Putamen (tissue), 1 donor: ENCODE results near the gene ATP6AP2.

Experiments used
- DNase-seq: peaks from one replicate; pipeline ENCODE4 v3.0.0-alpha.2; 2016; ENCODE audit warnings: low spot score

Gene ATP6AP2

DNA sequence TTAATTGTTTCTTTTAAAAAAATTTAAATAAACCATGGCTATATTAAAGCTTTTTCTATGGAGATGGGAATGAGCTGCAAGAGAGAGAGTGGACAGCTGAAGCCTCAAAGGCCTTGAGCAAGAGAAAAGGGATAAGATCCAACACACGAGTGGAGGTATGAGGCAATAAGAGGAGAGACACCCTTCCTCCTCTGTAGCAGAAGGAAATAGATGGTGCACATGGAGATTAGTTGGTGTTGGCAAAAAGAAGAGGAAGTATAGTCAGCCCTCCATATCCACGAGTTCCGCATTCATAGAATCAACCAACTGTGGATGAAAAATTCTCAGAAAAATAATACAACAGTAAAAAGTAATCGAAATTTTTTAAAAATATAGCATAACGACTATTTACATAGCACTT is 63.4 kb downstream of the ATP6AP2 start:
- no peak for DNase-seq

DNA sequence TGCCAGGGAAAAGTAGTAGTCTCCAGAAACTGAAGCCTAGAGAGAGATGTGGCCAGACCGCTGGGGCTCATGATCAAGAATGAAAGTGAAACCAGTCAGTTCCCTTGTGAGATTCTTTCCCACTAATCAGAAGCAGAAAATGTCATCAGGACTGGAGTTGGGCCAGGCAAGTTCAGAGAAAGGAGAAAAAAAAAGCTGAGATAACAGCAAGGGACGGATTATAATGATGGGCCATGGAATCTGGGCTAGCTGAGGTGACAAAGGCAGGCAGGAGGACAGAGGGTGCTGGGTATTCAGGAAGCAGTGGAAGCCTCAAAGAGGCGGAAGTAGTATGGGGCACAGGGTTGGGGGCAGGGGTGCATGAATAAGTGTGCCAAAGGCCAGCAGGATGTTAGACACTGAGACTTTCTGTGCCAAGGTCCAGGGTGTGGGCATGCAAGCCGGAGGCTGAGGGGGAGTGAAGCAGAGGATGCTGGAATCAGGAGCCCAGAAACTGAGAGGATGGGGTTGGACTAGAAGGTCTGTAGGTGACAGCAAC is 64.1 kb downstream of the ATP6AP2 start:
- peak; percentile 29 for DNase-seq

DNA sequence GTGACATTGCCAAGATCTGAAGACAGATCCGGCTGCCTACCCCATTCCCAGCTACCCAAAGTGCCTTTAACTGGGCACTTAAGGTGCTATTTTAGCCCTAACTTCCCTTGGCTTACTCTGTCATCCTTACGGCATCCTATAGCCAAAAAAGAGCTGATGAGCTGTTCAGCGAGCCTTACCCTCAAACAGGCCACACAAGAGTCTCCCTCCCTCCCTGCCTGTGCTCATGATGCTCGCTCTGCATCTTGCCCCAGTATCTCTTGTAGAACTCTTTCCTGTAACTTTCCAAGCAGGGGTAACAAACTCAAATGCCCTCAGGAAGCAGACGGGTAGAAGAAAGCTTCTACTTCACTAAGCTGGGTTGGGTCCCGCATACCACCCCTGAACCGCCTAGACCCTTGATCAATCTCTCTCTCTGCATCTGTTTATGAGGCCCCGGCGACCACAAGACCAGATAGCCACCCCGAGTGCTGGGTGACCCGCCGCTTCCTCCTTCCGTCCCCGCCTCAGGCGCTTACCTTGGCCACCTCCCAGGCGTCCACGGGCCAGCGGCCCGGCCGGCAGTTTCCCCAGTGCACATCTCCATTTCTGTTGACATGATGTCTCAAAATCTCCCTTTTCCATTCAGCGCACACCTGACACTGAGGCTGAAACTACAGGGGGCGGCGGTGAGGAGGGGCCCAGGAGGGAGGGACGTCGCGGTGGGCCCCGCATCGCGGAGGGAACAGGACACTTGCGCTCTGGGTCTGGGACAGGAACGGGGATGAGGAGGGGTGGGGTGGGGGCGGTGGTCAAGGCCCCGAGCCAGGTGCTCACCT is 65.9 kb downstream of the ATP6AP2 start:
- no peak for DNase-seq

DNA sequence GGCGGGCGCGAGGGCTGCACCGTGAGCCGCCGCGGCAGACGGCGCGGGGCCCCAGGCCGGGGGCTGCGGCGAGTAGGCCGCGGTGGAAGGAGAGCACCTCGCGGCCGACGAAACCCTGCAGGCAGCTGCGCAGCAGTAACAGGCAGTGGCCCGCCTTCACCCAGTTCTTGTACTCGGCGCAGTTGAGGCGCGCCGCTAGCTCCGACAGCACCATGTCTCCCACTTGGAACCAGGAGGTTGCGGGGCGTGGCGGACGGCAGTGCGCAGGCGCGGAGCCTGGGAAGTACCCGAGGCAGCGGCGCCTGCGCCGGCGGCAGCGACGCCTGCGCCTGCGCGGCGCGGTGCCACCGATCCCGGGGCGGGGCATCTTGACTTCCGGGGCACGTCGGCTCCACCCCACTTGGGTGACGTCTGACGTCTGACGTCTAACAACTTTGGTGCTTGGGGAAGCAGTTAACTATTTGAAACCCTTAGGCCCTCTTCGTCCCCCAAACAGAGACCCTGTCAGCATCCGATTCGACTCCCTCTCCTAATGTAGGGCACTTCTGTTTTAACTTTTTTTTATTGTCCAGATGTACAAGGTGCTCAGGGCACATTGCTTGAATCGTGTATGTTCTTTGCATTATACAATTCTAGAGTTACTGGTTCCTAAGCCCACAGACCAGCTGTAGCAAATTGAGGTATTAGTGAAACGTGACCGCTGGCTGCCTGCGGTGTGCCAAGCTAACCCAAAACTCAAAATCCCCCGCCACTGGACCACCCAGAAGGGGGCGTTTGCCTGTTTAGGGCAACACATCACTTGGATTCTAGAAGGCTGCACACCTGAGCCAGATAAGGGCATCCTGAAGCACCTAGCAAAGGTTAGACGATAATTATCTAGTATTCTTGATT is 66.8 kb downstream of the ATP6AP2 start, which contains the start of gene CXorf38:
CXorf38 (minus strand) TSS at position 255 of the 891 bp plus-strand sequence; CDS start at position 214, 41 bp downstream.
- DNase-seq, result peak; percentile 87

DNA sequence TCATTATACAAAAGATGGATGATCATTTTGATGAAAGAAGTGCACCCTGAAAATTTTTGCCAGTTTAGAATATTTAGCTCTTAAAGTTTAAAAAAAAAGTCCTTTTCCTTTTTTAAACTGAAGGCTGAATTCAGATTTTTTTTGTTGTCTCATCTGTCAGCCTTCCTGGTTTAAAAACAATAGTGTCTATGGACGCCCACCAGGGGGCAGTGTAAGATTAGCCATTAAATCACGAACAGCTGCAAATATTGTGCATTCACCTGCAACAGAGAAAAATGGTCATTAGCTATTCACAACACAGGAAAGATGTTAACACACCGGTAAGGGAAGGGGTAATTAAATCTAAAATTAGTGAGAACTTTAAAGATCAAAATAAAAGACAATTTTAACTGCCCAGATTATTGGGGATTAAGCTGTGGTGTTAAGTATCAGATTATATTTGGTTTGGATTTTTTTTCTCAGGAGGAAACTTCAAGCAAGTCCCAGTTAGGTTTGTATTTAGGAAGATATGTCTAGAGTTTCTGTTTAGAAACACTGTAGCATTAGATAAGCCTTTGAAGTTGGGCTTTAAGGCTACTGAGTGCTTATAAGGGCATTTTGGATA is 71.0 kb downstream of the ATP6AP2 start:
- peak; percentile 50 for DNase-seq

DNA sequence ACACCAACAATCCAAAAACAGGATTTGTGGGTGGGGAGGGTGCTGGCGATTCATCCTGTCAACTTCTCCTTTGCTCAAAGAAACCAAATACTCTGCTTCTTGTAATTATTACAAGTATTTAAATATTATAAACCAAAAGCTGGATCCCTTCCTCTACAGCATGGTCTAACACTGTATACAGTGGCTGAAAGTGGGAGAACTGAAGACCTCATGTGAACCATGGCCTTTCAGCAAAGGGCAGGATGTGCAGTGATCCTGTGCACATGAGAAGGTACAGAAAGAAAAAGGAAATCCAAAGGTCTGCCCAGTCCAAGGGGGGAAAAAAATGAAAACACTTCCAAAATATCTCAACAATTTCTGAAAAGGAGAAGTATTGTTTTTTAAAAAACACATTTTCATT is 71.9 kb downstream of the ATP6AP2 start:
- no peak for DNase-seq

DNA sequence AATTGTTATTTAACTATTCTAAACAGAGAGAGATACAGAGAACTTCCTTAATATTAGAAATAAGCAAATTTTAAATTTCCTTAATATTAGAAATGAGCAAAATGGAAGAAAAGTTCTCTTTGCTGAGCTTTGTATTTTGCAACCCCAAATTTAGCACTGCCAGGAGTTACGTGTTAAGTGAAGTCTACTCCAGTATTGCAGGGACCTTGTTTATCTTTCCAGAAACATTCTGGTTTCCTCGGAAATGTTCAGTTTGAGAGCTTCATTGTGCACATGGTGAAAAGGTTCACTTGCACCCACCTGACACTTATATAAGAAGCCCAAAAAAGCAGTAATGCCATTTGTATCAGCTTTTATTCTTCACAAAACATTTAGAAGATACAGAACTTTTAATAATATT is 72.8 kb downstream of the ATP6AP2 start:
- DNase-seq, result no peak
